NCI-H1694 (cell line): Measurements from ENCODE around the gene SPP2.

Source experiments
- DNase-seq: peaks from one replicate; lab custom pipeline; 2025; lab: John Stamatoyannopoulos, UW

SPP2 gene

DNA sequence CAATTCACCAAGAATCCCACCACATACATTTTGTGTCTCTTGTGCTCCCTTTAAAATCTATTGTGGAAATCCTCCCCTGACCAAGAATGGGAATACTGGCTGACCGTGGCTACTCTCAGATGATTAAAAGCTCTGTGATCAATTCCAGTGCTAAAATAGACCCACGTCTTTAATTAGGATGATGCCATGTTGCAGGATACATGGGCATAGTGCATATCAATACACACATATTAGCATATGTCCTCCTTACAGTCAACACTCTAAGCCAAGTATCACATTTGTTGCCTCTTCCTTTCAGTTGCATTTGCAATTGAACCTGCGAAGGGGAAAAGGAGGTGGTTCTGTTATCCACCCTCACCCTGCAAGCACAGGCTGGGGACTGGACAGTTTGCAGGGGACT, 41.8 kb downstream of the SPP2 start:
- DNase-seq, result no peak

DNA sequence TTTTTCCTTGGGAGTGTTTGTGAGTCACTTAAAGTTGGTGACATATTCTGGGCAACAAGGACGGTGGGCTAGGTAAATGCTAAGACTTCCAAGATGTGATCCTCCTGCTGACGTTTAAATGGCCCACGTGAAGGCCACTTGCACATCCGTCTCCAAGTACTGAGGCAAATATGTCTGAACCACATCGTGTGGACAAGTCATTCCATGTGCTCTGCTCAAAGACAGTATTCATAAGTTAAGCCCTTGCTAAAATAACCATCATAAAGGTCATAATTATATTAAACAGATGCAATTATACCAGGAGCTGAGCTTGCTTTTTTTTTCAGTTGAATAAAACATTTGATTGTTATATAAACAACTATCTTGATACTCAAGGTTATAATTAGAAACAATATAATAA, 44.8 kb downstream of the SPP2 start:
- no peak for DNase-seq

DNA sequence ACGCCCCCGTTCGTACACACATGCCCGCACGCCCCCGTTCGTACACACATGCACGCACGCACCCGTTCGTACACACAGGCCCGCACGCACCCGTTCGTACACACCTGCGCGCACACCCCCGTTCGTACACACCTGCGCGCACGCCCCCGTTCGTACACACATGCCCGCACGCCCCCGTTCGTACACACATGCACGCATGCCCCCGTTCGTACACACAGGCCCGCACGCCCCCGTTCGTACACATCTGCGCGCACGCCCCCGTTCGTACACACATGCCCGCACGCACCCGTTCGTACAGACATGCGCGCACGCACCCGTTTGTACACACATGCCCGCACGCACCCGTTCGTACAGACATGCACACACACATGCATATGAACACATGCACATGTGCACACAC, 45.7 kb downstream of the SPP2 start:
- no peak for DNase-seq

DNA sequence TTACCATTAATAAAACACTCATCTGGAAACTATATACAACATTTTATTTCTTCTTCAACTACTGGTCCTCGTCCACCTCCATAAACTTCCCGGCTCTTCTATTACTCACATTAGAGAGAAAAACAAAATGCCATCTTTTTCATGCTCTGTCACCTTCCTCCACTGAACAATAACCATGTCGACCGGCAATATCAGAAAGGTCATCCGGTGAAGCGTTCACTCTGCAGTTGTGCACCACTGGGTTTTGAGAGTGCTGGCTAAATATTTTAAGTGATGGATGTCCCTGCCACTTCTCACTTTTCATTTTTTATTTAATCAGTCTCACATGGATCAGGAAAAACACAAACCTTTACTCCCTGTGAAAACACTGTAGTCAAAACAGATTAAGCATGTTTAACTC, 48.2 kb downstream of the SPP2 start:
- no peak for DNase-seq

DNA sequence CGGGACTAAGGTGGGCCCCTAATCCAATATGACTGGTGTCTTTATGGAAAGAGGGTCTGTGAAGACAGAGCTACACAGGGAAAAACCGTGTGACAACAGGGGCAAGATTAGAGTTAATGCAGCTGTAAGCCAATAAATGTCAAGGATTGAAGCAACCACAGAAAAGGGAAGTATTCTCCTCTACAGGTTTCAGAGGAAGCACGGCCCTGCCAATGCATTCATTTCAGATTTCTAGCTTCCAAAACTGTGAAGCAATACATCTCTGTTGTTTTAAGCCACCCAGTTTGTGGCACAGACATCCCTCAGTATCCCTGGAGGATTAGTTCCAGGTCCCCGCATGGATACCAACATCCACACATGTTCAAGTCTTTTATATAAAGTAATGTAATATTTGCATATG, 48.8 kb downstream of the SPP2 start:
- no peak for DNase-seq

DNA sequence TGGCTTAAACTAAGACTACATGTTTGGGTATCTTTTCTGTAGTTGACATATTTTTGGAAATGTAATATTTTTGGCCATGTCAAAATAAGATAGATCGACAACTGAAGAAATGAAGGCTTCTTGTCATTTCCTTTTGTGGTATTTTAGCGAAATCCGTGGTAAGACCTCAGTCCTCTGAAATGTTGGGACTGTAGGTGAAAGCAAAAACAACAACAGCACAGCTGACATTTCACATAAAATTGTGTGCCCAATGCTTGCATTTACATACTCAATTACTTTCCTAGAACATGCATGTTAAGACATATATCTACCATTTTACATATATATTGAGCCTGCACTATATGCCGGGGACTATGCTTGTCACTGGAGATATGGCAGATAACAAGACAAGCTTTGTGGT, 50.2 kb downstream of the SPP2 start:
- no peak for DNase-seq

DNA sequence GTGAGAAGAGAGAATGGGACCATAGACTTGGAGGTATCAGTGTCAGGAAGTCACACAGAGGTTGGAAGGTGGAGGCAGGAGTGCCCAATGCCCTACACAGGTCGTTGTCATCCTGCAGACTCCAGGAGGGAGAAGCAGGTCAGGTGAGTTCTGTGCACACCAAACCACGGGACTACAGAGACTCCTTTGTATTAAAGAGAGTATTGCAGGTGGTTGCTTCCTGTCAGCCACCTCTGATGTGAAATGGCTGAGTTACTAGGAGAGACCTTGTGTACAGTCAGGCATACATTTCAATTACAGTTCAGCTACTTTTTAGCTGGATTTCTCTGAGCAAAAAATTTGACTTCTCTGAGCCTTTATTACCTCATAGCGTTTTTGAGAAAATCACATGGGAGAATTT, 51.6 kb downstream of the SPP2 start:
- DNase-seq, result no peak

DNA sequence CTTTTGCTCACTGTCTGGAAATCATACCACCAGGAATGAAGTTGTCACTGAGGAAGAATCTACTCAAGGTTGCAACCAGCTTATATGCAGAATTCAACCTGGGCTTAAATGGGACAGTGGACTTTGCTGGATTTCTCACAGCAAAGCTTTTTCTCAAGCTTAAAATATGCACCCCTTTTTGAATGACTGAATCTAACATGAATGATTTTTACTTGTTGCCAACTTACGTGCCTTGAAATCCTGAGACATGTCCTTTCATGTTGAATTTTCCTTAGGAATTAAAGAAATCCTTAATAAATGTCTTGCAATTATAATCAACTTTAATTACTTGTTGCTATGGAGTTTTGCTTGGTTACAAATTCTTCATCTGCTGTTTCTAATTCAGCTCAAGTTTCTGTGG, 57.4 kb downstream of the SPP2 start:
- DNase-seq, result no peak

DNA sequence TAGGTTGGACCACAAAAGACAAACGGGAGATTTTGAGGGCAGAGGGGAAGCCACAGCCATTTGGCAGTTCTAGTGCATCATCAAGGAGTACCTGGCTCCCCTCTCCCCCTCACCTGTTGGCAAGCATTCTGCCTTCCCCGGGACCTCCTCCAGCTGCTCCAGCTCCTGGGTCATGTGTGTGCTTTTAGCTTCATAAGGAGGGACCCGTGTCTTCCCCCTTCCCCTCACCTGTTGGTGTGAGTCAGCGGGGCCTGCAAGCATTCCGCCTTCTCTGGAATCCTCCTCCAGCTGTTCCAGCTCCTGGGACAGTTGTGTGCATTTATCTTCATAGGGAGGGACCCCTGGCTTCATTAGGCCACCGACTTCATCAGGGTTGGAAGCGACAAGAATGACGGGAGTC, 58.8 kb downstream of the SPP2 start:
- DNase-seq, result no peak

DNA sequence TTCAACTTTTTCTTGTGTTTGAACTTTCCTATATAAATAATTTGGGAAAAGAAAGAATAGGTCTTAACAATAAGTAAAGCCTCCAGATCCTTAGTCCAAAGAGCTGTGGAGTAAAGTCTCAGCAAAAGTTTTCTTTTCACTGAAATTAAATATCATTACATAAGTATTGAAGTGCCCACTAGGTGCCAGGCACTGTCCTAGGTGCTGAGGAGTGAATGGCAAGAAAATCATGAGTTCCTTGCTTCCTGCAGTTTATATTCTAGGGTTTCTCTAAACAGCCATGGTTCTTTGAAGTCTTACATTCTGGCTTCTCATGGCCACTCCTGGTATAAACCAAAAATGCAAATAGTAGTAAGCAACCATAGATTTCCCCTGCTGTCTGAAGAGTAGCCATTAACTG, 59.7 kb downstream of the SPP2 start:
- no peak for DNase-seq

DNA sequence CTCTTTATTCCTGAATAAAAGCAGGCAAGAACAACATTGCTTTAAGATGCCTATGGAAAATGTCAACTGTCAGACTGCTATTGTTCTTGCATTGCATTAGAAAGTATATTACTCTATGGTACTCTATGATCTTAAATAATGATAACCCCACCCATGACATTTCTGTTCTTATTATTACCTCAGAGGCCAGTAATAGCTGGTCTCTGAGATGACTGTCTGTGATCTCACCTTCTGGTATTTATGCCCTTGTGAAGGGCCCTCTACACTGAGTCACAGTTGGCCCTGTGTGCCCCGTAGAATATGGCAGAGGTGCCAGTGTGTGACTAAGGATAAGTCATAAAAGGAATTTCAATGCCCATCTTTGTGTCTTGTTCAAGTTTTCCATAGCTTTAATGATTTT, 61.0 kb downstream of the SPP2 start:
- DNase-seq, result no peak

DNA sequence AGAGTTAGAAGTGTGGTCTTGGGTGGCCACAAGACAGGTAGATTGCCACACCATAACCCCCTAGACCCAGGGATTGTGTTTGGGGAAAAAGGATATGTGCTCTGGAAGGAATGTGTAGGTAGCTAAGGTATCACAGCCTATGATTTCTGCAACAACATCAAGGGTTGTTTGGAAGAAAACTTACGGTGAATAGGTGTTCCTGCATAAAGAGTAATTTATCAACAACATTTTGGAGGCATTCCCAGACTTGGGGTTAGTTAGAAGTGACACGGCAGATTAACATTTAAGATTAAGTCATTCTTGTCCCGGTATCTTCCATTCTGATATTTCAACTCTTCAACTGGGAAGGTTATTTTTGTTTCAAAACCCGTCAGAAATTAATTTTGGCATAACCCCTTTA, 65.5 kb downstream of the SPP2 start:
- DNase-seq, result no peak

DNA sequence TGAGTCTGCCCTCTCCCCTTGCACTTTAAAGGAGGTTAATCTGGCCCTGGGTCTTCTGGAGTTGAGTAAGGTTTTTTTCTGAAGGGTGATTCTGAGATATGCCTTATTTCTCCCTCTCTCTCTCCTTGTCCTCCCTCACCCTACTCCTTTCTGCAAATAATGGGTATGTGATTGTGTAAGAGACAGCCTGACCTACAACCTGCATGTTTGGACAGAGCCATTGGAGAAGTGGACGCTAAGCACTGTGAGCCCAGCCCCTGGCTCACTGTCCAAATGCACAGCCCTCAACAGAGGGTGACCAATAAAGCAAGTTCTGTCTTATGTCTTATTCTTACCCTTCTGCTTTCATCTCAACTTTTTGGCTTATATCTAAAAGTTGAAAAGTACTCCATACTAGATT, 71.5 kb downstream of the SPP2 start:
- DNase-seq, result no peak

DNA sequence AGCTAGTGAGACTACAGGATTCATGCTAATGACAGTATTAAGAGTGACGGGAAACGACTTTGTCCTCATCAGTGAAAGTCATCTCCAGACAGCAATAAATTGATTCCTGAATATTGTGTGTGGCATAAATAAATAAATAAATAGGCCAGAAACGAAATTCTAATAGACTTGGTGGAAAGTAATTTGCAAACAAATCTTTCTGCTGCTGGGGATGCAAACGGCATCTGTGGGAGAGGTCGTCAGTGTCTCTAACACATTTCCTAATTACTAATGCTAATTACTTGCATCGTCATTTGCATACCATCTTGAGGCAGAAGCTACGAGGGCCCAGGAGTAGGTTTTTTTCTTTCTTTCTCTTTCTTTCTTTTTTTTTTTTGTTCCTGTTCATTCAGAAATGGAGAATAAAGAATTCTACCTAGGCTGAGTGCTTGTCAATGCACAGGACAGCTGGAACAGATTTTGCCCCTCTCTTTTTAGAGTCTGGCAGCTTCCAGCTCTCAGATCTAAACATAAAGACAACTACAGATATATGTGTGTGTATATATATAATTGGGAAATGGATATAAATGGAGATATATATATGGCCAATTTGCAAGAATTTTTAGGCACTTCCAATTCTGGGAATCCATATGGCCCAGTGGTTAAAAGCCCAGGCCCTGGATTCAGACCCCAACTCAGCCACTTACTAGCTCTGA, 75.1 kb downstream of the SPP2 start:
- DNase-seq, result no peak

DNA sequence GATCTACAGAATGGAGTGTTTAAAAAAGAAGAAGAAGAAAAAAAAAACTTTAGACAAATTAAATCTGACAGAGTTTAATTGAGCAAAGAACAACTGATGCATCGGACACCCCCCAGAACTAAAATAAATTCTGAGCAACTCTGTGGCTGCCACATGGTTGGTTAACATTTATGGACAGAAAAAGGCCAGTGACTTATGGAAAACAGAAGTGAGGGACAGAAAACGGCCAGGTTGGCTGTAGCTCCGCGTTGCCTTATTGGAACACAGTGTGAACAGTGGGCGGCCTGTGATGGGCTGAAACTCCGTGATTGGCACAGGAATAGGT, 75.6 kb downstream of the SPP2 start:
- DNase-seq, result no peak
